Measurements from ENCODE around the gene SLC18A3.

DNA sequence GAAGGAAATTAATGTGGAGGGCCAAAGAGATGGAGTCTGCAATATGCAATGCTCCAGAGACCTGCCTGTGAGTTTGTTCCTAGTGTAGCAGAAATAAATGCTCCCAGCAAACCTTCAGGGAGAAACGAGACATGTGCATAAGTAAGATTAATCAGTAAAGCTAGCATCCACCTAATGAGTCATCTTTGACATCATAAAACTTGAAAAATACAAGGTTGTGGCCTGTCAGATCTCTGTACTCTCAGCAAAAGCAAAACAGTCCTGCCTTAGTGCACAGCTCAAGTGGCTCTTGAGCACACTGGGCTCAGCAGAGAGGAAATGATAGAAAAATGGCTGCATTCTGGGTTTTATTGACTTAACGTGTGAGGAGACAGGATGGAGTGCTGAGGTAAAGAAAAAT is 38.7 kb upstream of the SLC18A3 start:
- TF ChIP-seq POLR2AphosphoS5 (IDR thresholded peaks at IDR 0.05) (no peak), CTCF (IDR thresholded peaks at IDR 0.05) (no peak)
